Hepatic stellate cell (primary cell): Measurements from ENCODE around the gene APBB3.

Source experiments
- DNase-seq: peaks from one replicate; pipeline ENCODE4 v3.0.0; 2011; ENCODE audit warnings: low spot score

APBB3 gene

GRCh38 chr5:140574165-140574564, 9.8 kb upstream of the APBB3 start:
- no peak for DNase-seq

DNA sequence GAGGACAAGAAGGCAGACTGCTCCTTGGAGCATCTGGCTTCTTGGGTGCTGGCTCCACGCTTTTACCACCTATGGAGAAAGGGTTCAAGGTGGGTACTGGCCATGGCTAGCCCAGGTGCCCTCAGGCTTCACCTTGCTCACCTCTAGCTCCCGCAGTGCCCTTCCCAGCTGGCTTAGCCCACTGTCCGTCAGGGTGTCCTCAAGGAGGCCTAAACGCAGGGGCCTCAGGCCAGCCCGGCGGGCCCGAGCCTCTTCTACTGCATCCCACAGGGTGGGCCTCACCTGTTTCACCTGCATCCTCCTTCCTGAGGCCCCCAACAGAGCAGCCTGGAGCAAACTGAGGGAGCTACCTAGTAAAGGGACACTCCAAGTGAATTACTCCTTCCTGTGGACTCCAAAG, 9.3 kb upstream of the APBB3 start:
- no peak for DNase-seq

DNA sequence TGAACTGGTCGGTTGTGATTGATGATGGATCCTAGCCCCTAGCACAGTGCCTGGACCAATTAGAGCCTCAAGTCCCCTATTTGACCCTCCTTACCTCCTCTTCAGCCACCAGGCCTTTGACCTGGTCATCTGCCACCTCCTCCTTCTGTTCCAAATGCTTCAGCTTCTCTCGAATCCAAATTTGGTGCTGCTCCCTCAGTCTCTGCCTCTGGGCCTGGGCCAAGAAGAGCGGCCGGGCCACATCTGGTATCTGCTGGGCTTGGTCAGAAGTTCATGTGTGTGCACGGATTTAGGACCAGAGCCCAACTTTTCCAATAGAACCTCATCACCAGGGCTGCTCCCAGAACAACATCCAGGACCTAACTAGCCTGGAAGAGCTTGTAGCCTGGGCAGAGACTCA, 6.7 kb upstream of the APBB3 start:
- DNase-seq: no peak

DNA sequence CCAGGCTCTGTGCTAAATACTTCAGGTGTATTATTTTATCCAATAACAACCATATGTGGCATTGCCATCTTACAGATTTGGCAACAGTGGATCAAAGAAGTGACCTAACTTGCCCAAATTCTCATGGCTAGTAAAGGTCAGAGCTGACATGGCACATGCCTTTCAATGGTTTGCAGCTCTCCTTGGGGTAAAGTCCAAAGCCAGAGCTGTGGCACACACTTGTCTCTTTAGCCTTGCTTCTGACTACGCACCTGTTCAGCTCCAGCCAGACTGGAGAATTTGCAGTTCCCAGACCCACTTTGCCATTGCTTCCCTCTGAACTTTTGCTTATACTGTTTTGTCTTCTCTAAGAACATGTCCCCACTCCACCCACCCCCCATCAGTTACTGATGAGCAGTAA, 6.1 kb upstream of the APBB3 start:
- no peak for DNase-seq

DNA sequence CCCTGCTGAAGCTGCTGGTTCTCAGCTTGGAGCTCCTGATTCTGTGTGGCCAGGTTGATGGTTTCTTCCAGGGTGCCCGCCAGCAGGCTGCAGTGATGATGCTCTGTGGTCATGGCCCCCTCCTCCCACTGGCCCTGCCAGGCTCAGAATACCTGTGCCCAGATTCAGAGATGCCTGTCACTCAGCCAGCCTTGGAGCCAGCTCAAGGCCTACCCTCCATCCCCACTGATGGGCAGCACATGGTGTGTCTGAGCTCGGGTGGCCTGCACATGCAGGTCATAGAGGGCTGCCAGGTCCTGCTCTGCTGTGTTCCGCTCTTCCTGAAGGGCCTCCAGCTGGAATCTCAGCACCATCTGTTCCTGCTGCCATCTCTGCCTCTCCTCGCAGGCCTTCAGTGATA, 5.7 kb upstream of the APBB3 start:
- DNase-seq: no peak

- no peak for DNase-seq
These were observed 4.8 kb upstream of the APBB3 start for GRCh38 chr5:140569197-140569596.

DNA sequence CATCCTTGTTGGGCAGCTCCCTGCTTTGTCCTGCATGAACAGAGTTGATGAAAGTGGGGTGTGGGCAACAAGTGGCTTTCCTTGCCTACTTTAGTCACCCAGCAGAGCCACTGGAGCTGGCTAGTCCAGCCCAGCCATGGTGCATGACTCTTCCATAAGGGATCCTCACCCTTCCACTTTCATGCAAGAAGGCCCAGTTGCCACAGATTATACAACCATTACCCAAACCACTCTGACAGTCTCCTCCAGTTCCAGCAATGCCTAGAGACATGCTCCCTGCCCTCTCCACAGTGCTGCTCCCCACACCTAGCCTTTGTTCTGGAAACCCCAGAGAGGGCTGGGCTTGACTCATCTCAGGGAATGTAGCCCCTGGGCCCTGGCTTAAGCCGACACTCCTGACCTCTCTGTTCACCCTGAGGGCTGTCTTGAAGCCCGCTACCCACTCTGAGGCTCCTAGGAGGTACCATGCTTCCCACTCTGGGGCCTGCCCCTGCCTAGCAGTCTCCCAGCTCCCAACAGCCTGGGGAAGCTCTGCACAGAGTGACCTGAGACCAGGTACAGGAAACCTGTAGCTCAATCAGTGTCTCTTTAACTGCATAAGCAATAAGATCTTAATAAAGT, 4.2 kb upstream of the APBB3 start:
- DNase-seq: no peak

GRCh38 chr5:140567871-140568270, 3.5 kb upstream of the APBB3 start:
- DNase-seq: no peak

GRCh38 chr5:140567136-140567818, 2.9 kb upstream of the APBB3 start:
- no peak for DNase-seq

DNA sequence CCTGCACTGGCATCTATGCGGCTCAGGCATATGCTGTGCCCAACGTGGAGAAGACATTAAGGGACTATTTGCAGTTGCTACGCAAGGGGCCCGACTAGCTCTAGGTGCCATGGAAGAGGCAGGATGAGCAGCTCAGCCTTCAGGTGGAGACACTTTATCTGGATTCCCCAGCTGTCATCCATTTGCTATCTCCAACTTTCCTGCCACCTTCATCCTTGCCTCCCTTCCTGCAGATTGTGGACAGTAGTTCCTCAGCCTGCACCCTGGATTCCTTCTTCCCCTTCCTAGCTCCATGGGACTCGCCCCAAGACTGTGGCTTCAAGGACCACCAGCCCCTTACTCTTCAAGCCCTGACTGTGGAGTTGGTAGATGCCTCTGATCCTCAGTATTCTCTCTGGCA, 2.3 kb upstream of the APBB3 start:
- no peak for DNase-seq

DNA sequence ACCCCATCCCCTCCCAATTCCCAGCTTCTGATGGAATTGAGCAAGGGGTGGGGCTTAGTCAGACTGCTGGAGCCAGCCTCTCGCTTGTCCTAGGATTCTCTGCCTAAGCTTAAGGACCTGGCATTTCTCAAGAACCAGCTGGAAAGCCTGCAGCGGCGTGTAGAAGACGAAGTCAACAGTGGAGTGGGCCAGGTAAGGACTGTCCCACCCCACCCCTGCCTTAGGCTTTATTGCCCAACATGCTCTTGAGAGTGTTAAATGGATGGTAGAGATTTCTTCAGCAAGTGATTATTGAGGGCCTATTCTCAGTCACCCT, 1.3 kb upstream of the APBB3 start:
- no peak for DNase-seq

DNA sequence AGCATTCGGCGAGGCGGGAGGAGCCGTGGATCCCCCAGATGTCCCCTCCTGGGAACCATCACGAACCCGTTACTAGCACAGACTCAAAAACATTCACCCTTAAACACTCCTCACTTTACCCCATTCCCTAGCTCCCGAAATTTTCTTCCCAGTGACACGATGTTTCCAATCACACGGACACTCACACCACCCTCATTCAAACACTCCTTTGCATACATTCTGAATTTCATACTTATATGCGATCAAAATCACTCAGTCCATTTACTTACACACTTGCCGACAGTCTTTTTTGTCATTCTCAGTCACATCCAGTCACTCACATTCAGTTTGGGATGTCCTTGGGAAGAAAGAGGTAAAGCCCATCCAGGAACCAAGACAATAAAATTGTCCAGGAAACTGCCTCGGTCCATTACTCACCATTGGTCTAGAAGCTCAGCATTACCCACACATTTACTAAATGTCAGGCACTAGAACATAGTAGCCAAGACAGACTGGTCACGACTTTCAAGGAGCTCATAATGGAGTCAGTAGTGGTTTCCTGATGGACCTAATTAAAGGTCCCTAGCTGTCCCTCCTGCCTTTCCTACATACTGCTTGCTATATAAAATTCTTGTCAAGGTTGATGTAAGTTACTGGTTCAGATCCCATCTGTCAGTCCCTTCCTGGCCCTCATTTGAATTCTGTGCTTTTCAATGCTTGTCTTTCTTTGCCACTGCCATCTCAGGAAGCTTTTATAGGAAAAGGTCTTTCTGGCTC, 804 bp upstream of the APBB3 start:
- no peak for DNase-seq

DNA sequence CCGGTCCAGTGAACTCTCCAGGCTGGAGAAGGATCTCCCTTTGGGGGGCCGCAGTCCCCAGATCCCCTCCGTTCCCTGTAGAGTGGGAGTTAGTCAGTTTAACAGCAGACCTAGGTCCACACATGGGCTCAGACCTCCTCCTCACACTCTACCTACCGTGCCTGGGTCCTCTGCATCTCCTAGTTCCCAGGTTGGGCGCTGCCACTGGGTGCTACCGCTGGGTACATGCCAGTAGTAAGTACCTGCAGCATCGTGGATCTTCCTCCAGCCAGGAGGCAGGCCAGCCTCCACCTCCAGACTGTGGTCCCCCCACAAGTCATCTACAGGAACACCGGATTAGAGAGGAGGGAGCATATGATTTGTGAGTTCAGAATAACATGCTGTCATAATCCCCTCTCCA, 802 bp downstream of the APBB3 start:
- DNase-seq: no peak

- DNase-seq: no peak
These were observed 2.5 kb downstream of the APBB3 start for GRCh38 chr5:140561753-140562523.

GRCh38 chr5:140560227-140560626, 4.2 kb downstream of the APBB3 start:
- no peak for DNase-seq

- DNase-seq: no peak
These were observed 5.9 kb downstream of the APBB3 start for GRCh38 chr5:140558542-140558941.

GRCh38 chr5:140557965-140558364, 6.4 kb downstream of the APBB3 start:
- DNase-seq: no peak

GRCh38 chr5:140557136-140557805, 7.1 kb downstream of the APBB3 start, which contains the start of gene SRA1:
Gene SRA1, minus strand, starts transcription at chr5:140557473. Its CDS starts 21 bp downstream, at chr5:140557452.
- peak; percentile 96 for DNase-seq

- DNase-seq: no peak
These were observed 8.0 kb downstream of the APBB3 start for GRCh38 chr5:140556438-140556837.

DNA sequence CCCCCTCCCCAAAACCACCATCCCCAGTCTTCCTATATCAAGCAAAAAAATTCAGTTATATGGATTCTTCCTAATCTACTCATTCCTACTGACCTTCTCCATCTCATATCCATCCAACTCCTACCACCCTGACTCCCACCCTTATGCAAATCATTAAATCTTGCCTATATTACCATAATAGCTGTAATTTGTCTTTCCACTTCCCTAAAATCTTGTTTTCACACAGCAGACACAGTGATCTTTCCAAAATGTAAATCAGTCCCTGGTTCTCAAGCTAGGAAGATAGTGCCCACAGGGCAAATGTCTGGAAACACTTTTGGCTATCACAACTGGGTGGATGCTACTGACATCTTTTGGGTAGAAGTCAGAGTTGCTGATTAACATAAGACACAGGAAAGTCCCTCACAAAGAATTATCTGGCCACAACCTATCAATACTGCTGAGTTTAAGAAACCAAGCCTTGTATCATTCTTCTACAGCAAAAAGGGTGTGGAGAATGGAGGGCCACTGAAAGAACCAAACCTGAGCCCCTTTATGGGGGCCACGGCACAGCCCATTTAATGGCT, 8.6 kb downstream of the APBB3 start:
- DNase-seq: no peak

DNA sequence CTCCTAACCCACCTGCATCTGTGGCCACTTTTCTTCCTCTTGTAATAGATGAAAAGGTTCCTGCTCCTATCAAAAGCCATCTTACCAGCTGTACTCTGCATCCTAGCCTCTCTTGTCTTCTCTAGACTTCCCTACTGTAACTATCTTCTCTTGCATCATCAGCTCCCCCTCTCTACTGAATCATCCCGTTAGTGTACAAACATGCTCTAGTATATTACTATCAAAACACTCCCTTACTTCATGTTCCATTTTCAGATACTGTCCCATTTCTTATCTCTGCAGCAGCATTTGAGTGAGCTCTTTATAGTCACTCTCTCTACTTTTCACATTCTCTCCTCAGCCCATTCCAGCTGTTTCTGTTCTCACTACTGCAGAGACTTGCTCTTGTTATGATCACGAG, 9.9 kb downstream of the APBB3 start:
- peak; percentile 59 for DNase-seq

DNA sequence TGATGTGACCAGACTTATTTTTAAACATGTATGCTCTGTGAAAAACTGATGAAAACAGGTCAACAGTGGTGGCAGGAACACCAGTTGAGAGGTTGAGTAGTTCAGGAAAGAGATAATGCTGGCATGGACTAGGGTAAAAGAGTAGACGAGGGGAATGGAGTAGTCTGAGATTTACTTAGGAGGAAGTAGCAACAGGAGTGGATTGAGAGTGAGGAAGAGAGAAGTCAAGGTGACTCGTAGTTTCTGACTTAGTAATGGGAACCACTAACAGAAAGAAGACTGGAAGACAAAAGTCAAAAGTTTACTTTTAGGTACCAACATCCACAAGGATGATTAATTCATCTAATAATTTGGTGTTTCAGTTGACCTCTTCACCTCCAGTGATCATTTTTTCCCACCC, 10.7 kb downstream of the APBB3 start:
- DNase-seq: no peak
